ENCODE results near the gene CLDN6. TPM values are rescaled to one million over a fixed set of nuclear protein-coding genes. Genes with fewer than 3 reads are reported as not detected.

CLDN6 gene
- total and polyA plus RNA-seq, 9 of the 15 experiments (the other 6 are each of a cell fraction or from before 2014, with no cell fraction given), result 0.22 to 0.75 (median 0.38) TPM; not detected in 3

GRCh38 chr16:2980227-2981176 is 37.5 kb downstream of the CLDN6 start, which contains the start of gene PKMYT1 (continued):
- TF ChIP-seq YY1 (IDR thresholded peaks at IDR 0.05; ENCODE audit: borderline replicate concordance in 1 of 3, control insufficient read depth in 1 of 3, extremely low read depth in 1 of 3, insufficient read depth in 3 of 3, insufficient read length in 1 of 3, insufficient replicate concordance in 2 of 3, low read depth in 1 of 3, low read length in 2 of 3) (peak in 1 of 3 experiments; percentile 43), ID3 (CRISPR knock-in tag; IDR thresholded peaks at IDR 0.05) (no peak), ID3 (tag; IDR thresholded peaks at IDR 0.05) (peak; percentile 58; the same call in 1 of the 2 replicates), HMG20B (CRISPR knock-in tag; IDR thresholded peaks at IDR 0.05) (no peak), ZBTB33 (CRISPR knock-in tag; IDR thresholded peaks at IDR 0.05) (peak; percentile 12; the same call in 1 of the 2 replicates), ZNF232 (CRISPR knock-in tag; IDR thresholded peaks at IDR 0.05) (no peak), UBTF (IDR thresholded peaks at IDR 0.05; ENCODE audit: borderline replicate concordance in 1 of 2, low read depth in 2 of 2, low read length in 2 of 2) (no peak), CSDE1 (IDR thresholded peaks at IDR 0.05) (no peak), MTA3 (IDR thresholded peaks at IDR 0.05; ENCODE audit: borderline replicate concordance) (peak; percentile 81; the same call in 1 of the 2 replicates), IFI16 (CRISPR knock-in tag; IDR thresholded peaks at IDR 0.05) (no peak), ZNF583 (CRISPR knock-in tag; IDR thresholded peaks at IDR 0.05) (peak; percentile 69; the same call in 1 of the 2 replicates), TCFL5 (CRISPR knock-in tag; conservative IDR thresholded peaks at IDR 0.05) (no peak), TAF7 (tag; IDR thresholded peaks at IDR 0.05) (no peak), TRIM28 (IDR thresholded peaks at IDR 0.05) (no peak), RHOXF2B (CRISPR knock-in tag; conservative IDR thresholded peaks at IDR 0.05) (no peak), PATZ1 (CRISPR knock-in tag; IDR thresholded peaks at IDR 0.05; ENCODE audit: borderline replicate concordance) (no peak), ZNF282 (CRISPR knock-in tag; IDR thresholded peaks at IDR 0.05) (0 out of 2 replicates have a peak, but pooled peaks have one; percentile 36), SP2 (IDR thresholded peaks at IDR 0.05; ENCODE audit: extremely low read depth, low read depth, low read length, poor library complexity, severe bottlenecking) (no peak), ZNF444 (CRISPR knock-in tag; IDR thresholded peaks at IDR 0.05) (no peak), ESRRA (IDR thresholded peaks at IDR 0.05; ENCODE audit: borderline replicate concordance, low read depth) (peak; percentile 30; the same call in 1 of the 2 replicates)

Measured in K562 (cell line).